NCI-H460 (cell line): ENCODE measurements around the gene A4GNT. TPM values are rescaled to one million over a fixed set of nuclear protein-coding genes. Genes with fewer than 3 reads are reported as not detected.
"Not testable (repeated sequence)": the region's sequence is repeated elsewhere in the genome, so short reads cannot be mapped to it uniquely, and the experiment has no call there.

Source experiments
- DNase-seq: peaks from one replicate; pipeline ENCODE4 v3.0.0-alpha.2; 2016; ENCODE audit warnings: low read depth; ENCODE audit errors: extremely low read depth
- polyA plus RNA-seq: library from polyadenylated mRNA; depleted of rRNA; stranded (reverse); fragments of >200 nt; gene quantifications from 2 replicates; pipeline ENCODE4 v1.2.3, GENCODE V29; 2014; cell fraction: nucleus; rRNA removed
- total RNA-seq: library from RNA; depleted of rRNA; stranded (reverse); fragments of >200 nt; shearing (Covaris generic); gene quantifications from 2 replicates; pipeline ENCODE4 v1.2.3, GENCODE V29; 2014; rRNA removed

A4GNT gene
- total RNA-seq, result not detected in 2 replicates
- not detected in 2 replicates for polyA plus RNA-seq

DNA sequence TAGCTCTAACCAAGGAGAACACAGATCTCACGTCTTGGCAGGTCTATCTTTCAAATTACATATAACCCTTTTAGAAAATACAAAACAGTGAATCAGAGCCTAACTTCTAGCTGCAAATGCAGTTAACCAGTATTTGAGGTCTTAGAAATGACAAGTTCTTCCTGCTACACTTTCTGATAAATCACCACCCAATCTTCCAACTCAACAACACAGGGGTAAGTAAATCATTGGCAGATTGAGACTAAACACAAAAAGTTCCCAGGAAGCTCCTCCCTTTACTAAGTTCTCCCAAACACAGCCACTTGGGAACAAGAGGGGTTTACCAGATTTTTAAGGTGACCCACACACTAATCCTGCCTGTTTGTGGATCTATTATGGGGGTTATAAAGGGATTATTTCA lies at the start of gene A4GNT:
Gene A4GNT (minus strand): TSS at position 152 of the 400 bp plus-strand sequence. CDS start 1,134 bp downstream, outside the sequence.
- no peak for DNase-seq

DNA sequence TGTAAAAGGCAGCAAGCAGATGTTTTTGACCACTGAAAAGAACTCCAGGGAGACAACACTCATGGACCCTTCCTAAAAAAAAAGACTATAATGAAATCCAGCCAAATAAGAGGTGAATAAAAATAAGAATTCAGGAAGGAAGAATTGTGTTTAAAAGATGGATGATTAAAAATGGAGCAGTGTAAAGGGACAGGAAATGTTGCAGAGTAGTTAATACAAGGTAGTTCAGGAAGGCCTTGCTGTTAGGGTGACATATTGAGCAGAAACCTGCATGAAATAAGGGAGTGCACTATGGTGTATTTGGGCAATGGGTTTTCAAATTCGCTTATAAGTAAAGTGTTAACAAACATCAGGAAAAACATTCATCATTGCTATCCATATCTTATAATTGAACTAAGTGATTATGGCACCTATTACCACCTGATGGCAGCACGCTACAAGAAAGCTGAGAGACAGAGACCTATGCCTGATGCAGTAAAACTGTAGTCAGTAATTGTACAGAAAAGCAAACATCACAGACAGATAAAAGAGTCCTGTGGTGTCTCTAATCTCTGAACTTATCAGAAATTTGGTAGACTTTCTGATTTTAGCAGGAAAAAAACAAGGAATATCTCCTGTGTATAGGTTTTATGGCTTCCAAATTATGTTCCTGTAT lies 48.3 kb upstream of the A4GNT start:
- DNase-seq, result peak; percentile 35

DNA sequence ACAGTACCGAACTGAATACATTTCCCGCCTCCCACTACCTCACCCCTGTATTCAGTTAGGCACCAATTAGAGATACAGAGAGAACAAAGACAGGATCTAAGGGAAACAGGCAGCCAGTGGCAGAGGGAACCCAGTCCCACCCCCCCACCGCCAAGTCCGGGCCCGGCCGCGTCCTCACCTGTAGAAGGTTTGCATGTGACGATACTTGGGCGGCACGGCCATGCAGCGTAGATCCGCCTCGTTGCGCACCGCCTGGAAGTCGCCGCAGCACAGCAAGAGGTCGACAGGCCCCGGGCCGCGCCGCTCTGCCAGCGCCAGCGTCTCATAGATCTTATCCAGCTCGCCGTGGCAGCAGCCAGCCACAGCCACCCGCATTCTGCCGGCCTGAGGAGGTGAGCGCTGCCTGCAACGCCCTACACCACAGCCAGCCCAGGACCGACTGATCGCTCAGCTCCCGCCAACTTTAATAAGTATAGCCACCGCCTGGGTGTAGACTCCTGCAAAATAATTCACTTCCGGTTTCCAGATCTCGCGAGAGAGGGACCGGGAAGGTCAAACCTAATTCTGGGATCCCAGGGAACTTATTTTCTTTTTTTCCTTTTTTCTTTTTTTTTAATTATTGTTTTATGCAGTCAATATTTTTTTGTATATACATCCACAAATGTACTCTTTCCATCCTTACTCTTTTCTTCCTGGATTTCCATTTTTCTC lies 42.4 kb upstream of the A4GNT start, which contains the start of gene DBR1:
Gene DBR1 (minus strand): TSS at position 501 of the 711 bp plus-strand sequence. CDS start 126 bp downstream, at position 375.
- peak; percentile 72 for DNase-seq

DNA sequence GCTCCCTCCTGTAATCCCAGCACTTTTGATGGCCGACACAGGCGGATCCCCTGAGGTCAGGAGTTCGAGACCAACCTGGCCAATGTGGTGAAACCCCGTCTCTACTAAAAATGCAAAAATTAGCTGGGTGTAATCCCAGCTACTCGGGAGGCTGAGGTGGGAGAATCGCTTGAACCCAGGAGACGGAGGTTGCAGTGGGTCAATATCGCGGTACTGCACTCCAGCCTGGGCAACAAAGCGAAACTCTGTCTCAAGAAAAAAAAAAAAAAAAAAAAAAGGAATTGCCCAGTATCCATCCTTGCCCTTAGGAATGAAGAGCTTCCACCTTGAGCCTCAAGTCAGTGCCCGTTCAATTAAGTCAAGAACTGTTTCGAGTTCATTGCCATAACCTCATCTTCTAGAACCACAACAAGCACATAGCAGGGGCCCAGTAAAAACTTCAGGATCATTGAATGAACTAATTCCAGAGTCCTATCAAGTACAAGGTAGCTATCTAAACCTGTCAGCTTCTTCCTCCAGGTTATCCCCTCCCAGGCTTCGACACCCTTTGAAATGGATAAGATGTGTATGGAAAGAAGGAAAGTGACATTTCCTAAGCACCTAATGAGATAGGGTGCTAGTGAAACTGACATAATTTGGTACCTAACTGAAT lies 41.7 kb upstream of the A4GNT start:
- no peak for DNase-seq

DNA sequence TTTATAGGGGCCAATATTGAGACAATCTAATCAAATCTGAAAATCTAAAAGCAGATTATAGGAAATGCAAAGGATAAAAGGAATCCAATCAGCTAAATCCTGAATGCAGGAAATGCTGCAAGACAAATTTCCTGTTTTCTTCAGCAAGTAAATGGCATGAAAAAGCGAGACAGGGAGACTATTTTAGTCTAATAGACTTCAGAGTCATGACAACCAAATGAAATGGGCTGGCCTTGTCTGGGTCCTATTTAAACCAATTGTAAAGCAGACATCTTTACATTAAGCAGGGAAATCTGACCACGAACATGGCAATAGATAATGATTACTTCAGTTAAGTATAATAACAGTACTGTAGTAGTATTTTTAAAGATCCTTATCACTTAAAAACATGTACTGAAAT lies 40.4 kb upstream of the A4GNT start:
- no peak for DNase-seq

DNA sequence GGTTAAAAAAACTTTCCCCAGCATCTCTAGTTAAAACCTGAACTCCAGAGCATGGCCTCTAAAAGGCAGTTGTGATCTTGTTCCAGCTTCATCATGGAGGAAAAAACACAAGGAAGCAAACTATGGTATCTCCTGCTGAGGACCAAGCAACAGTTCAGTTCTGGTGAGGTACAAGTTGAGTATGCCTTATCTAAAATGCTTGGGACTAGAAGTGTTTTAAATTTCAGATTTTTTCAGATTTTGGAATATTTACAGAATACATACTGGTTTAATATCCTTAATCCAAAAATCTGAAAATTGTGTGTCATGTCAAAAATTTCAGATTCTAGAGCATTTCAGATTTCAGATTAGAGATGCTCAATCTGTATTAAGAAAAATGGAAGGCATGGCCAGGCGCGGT lies 32.9 kb upstream of the A4GNT start:
- DNase-seq, result no peak

DNA sequence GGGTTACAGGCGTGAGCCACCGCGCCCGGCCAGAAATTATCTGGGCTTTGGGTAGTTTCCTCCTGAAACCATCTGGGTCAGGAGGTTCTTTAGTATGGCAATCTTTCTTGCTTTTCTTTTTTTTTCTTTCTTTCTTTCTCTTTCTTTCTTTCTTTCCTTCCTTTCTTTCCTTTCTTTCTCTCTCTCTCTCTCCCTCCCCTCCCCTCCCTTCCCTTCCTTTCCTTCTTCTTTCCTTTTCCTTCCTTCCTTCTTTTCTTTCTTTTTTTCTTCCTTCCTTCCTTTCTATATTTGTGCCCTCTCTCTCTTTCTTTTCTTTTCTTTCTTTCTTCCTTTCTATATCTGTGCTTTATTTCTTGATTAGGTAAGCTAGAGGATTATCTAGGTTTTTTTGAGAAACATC lies 25.6 kb upstream of the A4GNT start:
- no peak for DNase-seq

DNA sequence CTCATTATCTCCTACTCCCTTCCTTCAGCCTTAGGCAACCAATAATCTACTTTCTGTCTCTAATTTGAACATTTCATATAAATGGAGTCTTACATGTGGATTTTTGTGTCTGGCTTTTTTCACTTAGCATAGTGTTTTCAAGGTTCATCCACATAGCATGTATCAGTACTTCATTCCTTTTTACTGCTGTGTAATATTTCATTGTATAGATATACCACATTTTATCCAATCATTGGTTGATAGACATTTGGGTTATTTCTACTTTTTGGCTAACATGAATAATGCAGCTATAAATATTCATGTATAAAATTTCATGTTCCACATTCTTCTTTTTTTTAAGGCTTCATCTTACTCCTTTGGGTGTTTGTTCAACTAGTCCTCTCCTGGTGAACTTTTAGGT lies 22.3 kb upstream of the A4GNT start:
- no peak for DNase-seq

DNA sequence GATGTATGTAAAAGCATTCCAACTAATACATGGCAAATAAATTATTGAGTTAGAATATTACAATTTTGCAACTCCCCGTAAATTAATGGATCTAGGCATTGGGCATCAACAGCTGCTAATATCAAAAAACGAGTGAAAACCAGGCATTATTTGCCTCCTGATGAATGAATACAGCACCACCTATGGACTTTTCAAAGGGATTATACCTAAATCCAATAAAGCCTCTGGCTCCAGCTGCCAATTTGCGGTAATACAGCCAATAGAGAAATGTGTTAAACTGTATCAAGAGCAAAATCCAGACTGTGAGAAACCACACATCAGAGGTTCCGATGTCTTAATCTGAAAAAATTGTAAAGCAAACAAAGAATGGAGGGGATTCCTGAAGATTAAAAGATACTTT lies 16.3 kb upstream of the A4GNT start:
- no peak for DNase-seq

DNA sequence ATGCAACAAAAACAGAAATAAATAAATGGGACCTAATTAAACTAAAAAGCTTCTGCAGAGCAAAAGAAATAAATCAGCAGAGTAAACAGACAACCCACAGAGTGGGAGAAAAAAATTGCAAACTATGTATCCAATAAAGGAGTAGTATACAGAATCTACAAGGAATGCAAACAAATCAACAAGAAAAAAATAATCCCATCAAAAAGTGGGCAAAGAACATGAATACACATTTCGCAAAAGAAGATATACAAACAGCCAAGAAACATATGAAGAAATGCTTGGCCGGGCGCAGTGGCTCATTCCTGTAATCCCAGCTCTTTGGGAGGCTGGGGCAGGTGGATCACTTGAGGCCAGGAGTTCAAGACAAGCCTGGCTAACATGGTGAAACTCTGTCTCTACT lies 10.0 kb upstream of the A4GNT start:
- not testable (repeated sequence) for DNase-seq

DNA sequence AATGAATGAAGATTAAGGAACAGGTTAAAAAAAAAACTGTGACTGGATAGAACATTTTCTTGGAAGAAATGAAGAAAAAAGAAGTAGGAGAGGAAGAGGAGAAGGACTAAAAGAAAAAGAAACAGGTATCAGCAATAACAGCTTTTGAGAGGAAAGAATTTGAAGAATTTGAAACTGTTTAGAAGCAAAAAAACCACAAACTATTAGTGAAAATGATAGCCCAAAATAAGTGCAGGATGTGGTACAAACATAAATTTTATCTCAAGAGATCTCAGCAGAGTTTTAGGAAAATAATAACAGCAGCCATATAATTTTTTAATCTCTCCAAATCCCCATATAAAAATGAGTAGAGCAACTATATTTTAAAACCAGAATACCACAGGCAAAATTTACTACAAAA lies 8.8 kb upstream of the A4GNT start:
- no peak for DNase-seq

DNA sequence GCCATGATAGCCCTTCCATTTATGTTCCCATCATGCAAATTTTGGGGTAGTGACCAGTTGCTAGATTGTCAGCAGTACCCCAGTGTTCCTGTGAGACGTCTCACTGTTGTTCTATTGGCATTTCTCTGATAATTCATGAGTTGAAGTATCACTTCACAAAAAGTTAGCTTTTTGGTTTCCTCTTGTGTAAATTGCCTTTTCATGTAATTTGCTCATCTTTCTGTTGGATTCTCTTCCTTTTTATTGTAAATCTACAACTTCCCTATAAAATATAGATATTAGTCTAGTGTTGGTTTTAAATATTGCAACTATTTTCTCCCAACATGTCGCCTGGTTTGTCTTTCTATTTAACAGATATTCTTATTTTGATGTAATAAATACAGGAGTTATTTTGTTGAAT lies 7.5 kb upstream of the A4GNT start:
- no peak for DNase-seq

DNA sequence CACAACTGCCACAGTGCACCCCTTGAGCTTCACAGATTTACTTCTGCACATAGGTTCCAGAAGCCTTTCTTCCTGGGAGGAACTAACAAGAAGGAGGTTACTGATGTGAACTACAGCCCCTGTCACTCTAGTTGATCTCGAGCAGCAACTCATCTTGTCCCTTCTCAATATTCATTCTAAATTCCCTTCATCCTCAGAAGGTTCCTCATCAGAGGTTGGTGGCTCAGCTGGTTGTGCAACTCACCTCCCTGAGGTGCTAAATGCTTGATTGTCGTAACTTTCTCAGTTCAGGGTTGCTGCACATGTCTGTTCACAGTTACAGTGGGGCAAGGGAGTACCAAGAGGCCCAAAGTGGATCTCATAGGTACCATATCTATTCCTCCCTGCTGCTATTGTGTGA lies 5.7 kb upstream of the A4GNT start:
- no peak for DNase-seq

DNA sequence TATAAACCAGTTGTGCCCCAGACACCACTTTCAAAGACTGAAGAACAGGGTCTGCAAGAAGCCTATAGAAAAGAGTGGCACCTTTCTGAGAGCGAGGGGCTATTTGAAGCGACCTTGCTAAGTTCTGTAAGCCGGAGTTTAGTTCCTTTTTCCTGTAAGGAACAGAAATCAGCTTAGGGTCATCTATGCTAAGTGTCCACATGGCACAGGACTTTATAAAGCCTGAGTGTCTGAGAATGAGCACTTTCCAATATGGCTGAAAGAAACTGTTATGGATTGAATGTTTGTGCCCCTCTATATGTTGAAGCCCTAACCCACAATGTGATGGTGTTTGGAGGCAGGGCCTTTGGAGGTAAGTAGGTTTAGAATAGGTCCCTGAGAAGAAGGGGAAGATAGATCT lies 4.0 kb upstream of the A4GNT start:
- no peak for DNase-seq

DNA sequence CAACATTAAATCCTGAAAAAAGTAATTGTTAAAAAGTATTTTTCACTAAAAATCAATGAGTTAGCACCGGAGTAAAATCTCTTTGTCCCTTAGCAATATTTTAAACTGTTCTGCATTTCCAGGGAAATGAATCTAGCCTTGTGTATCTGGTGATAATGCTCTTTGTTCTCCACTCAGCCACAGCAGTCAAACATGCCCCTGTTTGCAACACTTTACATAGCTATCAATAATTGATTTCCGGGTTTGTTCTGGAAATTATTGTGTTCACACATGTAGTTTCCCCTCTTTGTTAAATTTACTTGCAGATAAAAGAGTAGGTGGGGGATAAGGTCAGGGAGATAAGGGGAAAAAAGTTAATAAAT lies 3.6 kb upstream of the A4GNT start:
- DNase-seq, result no peak

DNA sequence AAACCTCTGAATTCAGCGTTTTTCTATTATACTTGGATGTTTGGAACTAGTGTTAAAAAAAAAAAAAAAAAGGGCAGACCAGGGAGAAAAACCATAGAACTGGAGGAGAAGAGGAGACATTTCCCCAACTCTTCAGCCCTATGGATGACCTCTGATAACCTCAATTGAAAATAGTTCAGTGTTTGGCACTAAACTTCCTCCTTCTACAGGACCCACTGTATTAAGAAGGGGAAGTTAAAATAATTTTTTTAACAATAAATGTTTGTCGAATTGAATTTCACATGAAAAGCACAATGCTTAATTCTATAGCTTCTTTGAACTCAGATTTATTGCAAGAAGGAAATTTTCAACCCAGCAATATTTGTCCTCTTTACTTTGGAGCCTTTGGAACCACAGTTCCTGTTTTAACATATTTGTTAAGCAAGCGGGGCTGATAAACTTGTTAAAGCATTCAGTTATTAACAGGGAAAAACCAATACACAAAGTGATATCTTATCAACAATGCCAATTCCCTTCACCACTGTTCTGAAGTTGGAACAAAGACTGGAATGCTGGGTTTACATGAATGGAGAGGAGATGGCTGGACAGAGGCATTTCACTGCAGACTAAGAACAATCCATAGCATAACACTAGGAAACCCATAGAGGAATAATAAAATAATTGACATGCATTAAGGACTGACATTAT lies 3.1 kb upstream of the A4GNT start:
- no peak for DNase-seq

DNA sequence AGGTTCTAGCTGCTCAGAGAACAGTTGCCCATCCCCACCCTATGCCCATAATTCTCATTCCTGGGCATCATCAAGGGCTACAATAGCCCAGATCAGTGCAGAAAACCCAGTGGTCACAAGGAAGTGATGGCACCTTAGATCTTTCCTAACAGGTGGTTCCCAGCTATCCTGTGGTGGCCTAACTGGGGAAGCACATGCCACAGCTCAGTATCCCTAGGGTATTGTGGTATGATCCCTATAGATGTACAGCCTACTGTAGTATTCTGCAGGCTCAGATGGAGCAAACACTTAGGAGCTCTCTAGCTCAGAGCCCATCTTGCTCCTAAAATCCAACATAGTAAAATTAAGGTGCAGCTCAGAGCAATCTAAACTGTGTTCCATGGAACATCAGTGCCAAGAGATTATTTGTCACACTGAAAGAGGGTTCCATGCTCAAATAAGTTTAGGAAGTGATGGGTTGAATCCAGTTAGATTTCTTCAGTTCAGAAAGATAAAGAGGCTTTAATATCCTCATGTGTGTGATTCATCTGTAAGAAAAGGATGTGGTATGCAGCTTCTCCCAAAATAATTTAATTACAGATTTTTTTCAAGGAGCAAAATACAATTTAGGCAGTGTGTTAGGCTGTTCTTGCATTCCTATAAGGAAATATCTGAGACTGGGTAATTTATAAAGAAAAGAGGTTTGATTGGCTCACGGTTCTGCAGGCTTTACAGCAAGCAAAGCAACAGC lies 4.4 kb downstream of the A4GNT start:
- no peak for DNase-seq

DNA sequence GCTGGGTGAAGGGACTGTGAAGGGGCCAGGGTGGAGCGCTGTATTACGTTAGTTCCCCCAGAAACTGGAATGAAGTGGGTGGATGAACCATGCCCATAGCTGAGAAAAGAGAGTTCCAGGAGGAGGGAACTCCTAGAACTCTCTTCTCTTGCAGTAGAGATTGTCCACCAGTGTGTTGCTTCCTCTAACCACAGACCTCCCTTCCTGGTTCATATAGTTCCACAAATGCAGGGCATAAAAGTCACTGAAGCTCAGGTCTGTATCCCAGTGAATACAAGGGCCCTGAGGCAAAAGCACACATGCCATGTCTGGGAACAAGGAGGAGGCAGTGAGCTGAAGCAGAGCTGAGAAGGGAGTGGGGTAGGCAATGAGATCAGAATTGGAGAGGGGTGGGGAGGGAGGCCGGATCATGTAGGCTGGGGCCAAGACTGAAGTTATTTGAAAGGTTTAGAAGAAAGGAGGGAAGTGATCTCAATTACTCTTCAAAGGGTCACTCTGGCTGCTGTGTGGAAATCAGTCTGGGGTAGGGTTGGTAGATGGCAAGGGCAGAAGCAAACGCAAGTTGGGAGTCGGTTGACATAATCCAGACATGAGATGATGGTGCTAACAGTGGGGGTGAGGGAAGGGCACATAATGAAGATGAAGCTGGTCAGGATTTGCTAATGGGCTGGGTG lies 6.5 kb downstream of the A4GNT start:
- no peak for DNase-seq

DNA sequence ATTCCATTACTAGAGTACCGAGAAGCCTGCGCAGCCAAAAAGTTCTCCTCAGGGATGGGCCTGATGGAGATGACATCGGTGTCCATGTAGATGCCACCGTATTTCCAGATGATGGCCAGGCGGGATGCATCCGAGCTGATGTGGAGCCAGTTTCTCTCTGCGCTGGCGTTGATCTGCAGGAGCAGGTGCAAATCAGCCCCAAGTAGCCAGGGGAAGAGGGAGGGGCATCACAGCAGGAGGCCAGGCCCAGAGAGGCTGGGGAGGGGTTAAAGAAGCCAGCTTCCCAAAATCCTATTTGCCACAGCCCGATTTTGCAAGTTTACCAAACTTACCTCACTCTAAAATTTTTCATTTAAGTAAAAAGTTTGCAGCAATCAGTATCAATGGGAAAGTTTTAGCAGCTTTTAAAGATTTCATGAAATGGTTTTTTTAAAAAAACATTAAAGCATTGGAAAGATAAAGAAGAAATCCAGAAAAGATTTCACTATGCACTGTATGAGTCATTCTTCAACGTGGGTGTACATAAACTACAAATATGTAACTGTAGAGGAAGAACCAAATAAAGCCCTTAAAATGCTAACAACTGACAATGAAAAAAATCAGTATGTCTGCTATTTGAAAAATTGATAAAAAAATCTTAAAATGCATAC lies 7.4 kb downstream of the A4GNT start:
- DNase-seq, result no peak

DNA sequence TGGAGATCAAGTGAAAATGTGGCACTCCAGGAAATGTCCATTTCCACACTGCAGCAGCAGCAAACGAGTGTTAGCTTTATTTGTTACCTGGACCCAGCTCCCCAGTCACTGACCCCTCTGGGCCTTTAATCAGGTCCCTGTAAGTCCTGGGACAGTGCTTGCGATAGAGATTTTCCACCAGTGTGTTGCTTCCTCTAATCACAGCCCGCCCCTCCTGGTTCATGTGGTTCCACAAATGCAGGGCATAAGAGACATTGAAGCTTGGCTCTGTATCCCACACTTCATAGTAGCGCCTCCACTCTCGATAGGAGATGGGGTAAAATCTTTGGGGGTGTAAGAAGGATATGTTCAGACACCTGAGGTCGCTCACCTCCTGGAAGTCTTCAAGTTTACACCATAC lies 8.0 kb downstream of the A4GNT start:
- no peak for DNase-seq
